ENCODE results near the gene KCTD11.

- TF ChIP-seq, protein P1, sequence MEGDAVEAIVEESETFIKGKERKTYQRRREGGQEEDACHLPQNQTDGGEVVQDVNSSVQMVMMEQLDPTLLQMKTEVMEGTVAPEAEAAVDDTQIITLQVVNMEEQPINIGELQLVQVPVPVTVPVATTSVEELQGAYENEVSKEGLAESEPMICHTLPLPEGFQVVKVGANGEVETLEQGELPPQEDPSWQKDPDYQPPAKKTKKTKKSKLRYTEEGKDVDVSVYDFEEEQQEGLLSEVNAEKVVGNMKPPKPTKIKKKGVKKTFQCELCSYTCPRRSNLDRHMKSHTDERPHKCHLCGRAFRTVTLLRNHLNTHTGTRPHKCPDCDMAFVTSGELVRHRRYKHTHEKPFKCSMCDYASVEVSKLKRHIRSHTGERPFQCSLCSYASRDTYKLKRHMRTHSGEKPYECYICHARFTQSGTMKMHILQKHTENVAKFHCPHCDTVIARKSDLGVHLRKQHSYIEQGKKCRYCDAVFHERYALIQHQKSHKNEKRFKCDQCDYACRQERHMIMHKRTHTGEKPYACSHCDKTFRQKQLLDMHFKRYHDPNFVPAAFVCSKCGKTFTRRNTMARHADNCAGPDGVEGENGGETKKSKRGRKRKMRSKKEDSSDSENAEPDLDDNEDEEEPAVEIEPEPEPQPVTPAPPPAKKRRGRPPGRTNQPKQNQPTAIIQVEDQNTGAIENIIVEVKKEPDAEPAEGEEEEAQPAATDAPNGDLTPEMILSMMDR (IDR thresholded peaks at IDR 0.05; ENCODE audit: low read depth, low read length), result no peak
- TF ChIP-seq EZH2phosphoT487 (IDR thresholded peaks at IDR 0.05; ENCODE audit: low read depth), result no peak
These were observed 36.3 kb upstream of the KCTD11 start for GRCh38 chr17:7315570-7316235.
